B cell (primary cell): ENCODE data around the gene CACNB2. TPM values are rescaled to one million over a fixed set of nuclear protein-coding genes. Genes with fewer than 3 reads are reported as not detected.

ENCODE experiments used
- ATAC-seq: fragments of 200-7000 bp; cut with Tn5 transposase; one replicate; pipeline ENCODE4 v1.10.0; 2021; ENCODE audit warnings: low read depth, mild to moderate bottlenecking, moderate number of reproducible peaks, moderate library complexity
- CTCF ChIA-PET: fragments of 350-600 bp; sonication (Branson Sonifier 250); formaldehyde crosslinking; loops from one replicate; lab custom pipeline; 2021; ENCODE audit warnings: antibody characterized with exemption, inconsistent platforms; lab: Charles Lee
- POLR2A ChIA-PET: fragments of 350-600 bp; sonication (Branson Sonifier 250); formaldehyde crosslinking; loops from one replicate; lab custom pipeline; 2021; ENCODE audit warnings: antibody characterized with exemption; lab: Charles Lee
- DNase-seq: peaks from one replicate; pipeline ENCODE4 v3.0.0; 2013
- H2AFZ ChIP-seq: 2 replicates; pipeline ENCODE4 v1.6.1; 2012; ENCODE audit warnings: mild to moderate bottlenecking, low read depth, low read length; ENCODE audit not compliant: insufficient read depth, poor library complexity, severe bottlenecking
- H3K27ac ChIP-seq, 2 donors: 1 replicate in 1 of 2; 2 replicates in 1 of 2; pipeline ENCODE4 v1.5.1; 2012 to 2013; ENCODE audit warnings: low read length in 2 of 2, mild to moderate bottlenecking in 2 of 2, moderate library complexity in 1 of 2
- H3K27me3 ChIP-seq, 4 experiments: fragments of 200-600 bp in 1 of 4; sonication (generic) in 1 of 4; replicated peaks in 1 of 4; 1 replicate in 2 of 4; 2 replicates in 2 of 4; pipeline versions ENCODE4 v1.6.1 to v1.7.0; 2013 to 2016; ENCODE audit warnings: low read length in 3 of 4, mild to moderate bottlenecking in 2 of 4, mixed read lengths in 1 of 4, moderate library complexity in 1 of 4; ENCODE audit not compliant: insufficient read depth in 4 of 4, control insufficient read depth in 3 of 4; ENCODE audit errors: control extremely low read depth in 1 of 4
- H3K36me3 ChIP-seq, 2 experiments: replicated peaks in 1 of 2; 1 replicate in 1 of 2; 2 replicates in 1 of 2; pipeline versions ENCODE4 v1.6.1 to v1.7.1; 2013; ENCODE audit warnings: low read length in 1 of 2; ENCODE audit not compliant: insufficient read depth in 2 of 2, control insufficient read depth in 1 of 2; ENCODE audit errors: control extremely low read depth in 1 of 2, extremely low read depth in 1 of 2
- H3K4me1 ChIP-seq, 2 donors: fragments of 200-600 bp in 1 of 2; sonication (generic) in 1 of 2; 1 replicate in 1 of 2; 2 replicates in 1 of 2; pipeline versions ENCODE4 v1.5.1 to v1.6.1; 2013 to 2017; ENCODE audit warnings: low read length in 2 of 2; ENCODE audit not compliant: control insufficient read depth in 2 of 2, insufficient read depth in 2 of 2
- H3K4me2 ChIP-seq: replicated peaks from 2 replicates; pipeline ENCODE3; 2012; ENCODE audit warnings: mild to moderate bottlenecking, low read depth, low read length; ENCODE audit not compliant: poor library complexity, severe bottlenecking
- H3K4me3 ChIP-seq, 5 experiments: fragments of 200-600 bp in 1 of 5; sonication (generic) in 1 of 5; 1 replicate in 3 of 5; 2 replicates in 2 of 5; pipeline versions ENCODE4 v1.5.1 to v1.7.0; 2011 to 2016; ENCODE audit warnings: low read length in 4 of 5, mild to moderate bottlenecking in 4 of 5, low read depth in 2 of 5, control low read depth in 1 of 5, moderate library complexity in 1 of 5; ENCODE audit not compliant: insufficient read depth in 1 of 5; ENCODE audit errors: control extremely low read depth in 1 of 5, extremely low read depth in 1 of 5
- H3K79me2 ChIP-seq: fragments of 200-600 bp; sonication (generic); one replicate; pipeline ENCODE4 v1.6.0; 2016; ENCODE audit warnings: low read length; ENCODE audit not compliant: control insufficient read depth, insufficient read depth
- H3K9ac ChIP-seq: fragments of 200-600 bp; sonication (generic); 2 replicates; pipeline ENCODE4 v1.6.1; 2017; ENCODE audit warnings: mild to moderate bottlenecking, low read length, moderate library complexity
- H3K9me3 ChIP-seq, 3 donors: one replicate each; pipeline versions ENCODE4 v1.6.1 to v1.7.1; 2013; ENCODE audit warnings: low read length in 2 of 3; ENCODE audit not compliant: control insufficient read depth in 2 of 3, insufficient read depth in 1 of 3; ENCODE audit errors: control extremely low read depth in 1 of 3
- H4K20me1 ChIP-seq: 2 replicates; pipeline ENCODE4 v1.6.0; 2012; ENCODE audit warnings: mild to moderate bottlenecking, low read length; ENCODE audit not compliant: insufficient read depth, control insufficient read depth, poor library complexity, severe bottlenecking
- H3K27ac Mint-ChIP-seq: one replicate; pipeline ENCODE4 v1.8.0; 2021; ENCODE audit warnings: mixed read lengths
- H3K27me3 Mint-ChIP-seq: one replicate; pipeline ENCODE4 v1.8.0; 2021; ENCODE audit warnings: mixed read lengths
- H3K4me1 Mint-ChIP-seq: one replicate; pipeline ENCODE4 v1.8.0; 2021; ENCODE audit warnings: mixed read lengths
- H3K4me3 Mint-ChIP-seq: one replicate; pipeline ENCODE4 v1.8.0; 2021; ENCODE audit warnings: mixed read lengths
- H3K9me3 Mint-ChIP-seq: one replicate; pipeline ENCODE4 v1.8.0; 2022; ENCODE audit warnings: mixed read lengths; ENCODE audit not compliant: insufficient read depth
- EZH2 ChIP-seq: IDR thresholded peaks from 2 replicates; pipeline ENCODE4 v1.6.1; 2012; ENCODE audit warnings: borderline replicate concordance, low read depth, mild to moderate bottlenecking, moderate library complexity, low read length; ENCODE audit not compliant: insufficient read depth, poor library complexity, severe bottlenecking
- WGBS: methylation state at CpG from one replicate; pipeline ENCODE4 v1.1.5; 2013; ENCODE audit warnings: missing lambda C conversion rate; ENCODE audit not compliant: insufficient coverage; 5-methylcytosine and 5-hydroxymethylcytosine counted together
- intact Hi-C: fragments of 100-400 bp; cut with micrococcal nuclease; formaldehyde crosslinking; loops from one replicate; pipeline ENCODE4 v1.10.0; 2022
- polyA plus RNA-seq: library from polyadenylated mRNA; depleted of rRNA; stranded (reverse); fragments of >200 nt; gene quantifications from 2 replicates; pipeline ENCODE4 v1.2.3, GENCODE V29; 2012
- total RNA-seq, 2 donors: library from RNA; stranded (reverse); fragments of 120-200 nt in 1 of 2; gene quantifications; 1 replicate in 1 of 2; 2 replicates in 1 of 2; pipeline versions ENCODE4 v1.2.3 to v1.2.4, GENCODE V29; 2013 to 2022
- TF ChIP-seq, protein P1 (sequence below): fragments of 200-600 bp; IDR thresholded peaks from one replicate; pipeline ENCODE4 v1.8.0; 2022; ENCODE audit warnings: antibody characterized with exemption, mild to moderate bottlenecking

Gene CACNB2
- total and polyA plus RNA-seq, 2 donors (not counting 1 experiment from before 2014, with no cell fraction given): not detected

DNA sequence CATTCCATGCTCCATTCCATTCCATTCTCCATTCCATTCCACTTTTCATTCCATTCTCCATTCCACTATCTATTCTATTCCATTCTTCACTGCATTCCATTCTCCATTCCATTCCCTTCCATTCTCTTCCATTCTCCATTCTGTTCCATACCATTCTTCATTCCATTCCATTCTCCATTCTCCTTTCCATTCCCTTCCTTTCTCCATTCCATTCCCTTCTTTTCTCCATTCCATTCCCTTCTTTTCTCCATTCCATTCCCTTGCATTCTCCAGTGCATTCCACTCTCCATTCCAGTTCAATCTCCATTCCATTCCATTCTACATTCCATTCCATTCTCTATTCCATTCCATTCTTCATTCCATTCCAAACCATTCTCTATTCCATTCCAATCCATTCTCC, 430.9 kb downstream of the CACNB2 start:
- H3K4me1 ChIP-seq: no peaks in the 10 kb centered on the region
- no peak for ATAC-seq
- no peak overlapping the region for H3K27ac Mint-ChIP-seq
- TF ChIP-seq, protein P1, sequence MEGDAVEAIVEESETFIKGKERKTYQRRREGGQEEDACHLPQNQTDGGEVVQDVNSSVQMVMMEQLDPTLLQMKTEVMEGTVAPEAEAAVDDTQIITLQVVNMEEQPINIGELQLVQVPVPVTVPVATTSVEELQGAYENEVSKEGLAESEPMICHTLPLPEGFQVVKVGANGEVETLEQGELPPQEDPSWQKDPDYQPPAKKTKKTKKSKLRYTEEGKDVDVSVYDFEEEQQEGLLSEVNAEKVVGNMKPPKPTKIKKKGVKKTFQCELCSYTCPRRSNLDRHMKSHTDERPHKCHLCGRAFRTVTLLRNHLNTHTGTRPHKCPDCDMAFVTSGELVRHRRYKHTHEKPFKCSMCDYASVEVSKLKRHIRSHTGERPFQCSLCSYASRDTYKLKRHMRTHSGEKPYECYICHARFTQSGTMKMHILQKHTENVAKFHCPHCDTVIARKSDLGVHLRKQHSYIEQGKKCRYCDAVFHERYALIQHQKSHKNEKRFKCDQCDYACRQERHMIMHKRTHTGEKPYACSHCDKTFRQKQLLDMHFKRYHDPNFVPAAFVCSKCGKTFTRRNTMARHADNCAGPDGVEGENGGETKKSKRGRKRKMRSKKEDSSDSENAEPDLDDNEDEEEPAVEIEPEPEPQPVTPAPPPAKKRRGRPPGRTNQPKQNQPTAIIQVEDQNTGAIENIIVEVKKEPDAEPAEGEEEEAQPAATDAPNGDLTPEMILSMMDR: no peak
- no peak for TF ChIP-seq EZH2
- H3K27ac ChIP-seq: no peak overlapping the region
- H3K9ac ChIP-seq: no peak overlapping the region
- no peaks in the 10 kb centered on the region for H3K27me3 ChIP-seq
- no peak overlapping the region for H2AFZ ChIP-seq
- peaks cover 5 to 56% (median 12%) of the 10 kb centered on the region in 3 donors for H3K9me3 ChIP-seq
- H3K4me3 ChIP-seq: no peak overlapping the region
- H3K79me2 ChIP-seq: no peaks in the 10 kb centered on the region
- H3K4me2 ChIP-seq: no peak overlapping the region
- H3K36me3 ChIP-seq: no peaks in the 10 kb centered on the region
- ChIA-PET CTCF (no interaction called here), POLR2A (no interaction called here)
- H3K4me1 Mint-ChIP-seq: no peaks in the 10 kb centered on the region
- no peaks in the 10 kb centered on the region for H3K9me3 Mint-ChIP-seq
- intact Hi-C loops: no loop called here
- no peak overlapping the region for H3K4me3 Mint-ChIP-seq
- DNase-seq: no peak
- no peaks in the 10 kb centered on the region for H4K20me1 ChIP-seq
- no peaks in the 10 kb centered on the region for H3K27me3 Mint-ChIP-seq

DNA sequence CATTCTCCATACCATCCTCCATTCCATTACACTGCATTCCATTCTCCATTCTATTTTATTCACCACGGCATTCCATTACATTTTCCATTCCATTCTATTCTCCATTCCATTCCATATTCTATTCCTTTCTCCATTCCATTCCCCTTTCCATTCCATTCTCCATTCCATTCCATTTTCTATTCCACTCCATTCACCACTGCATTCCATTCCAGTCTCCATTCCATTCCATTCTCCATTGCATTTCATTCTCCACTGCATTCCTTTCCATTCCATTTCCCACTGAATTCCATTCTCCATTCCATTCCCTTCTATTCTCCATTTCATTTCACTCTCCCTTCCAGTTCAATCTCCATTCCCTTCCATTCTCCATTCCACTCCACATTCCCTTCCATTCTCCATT, 431.6 kb downstream of the CACNB2 start:
- H3K36me3 ChIP-seq: no peaks in the 10 kb centered on the region
- Mint-ChIP-seq H3K4me3 (no peak overlapping the region), H3K4me1 (no peaks in the 10 kb centered on the region), H3K27ac (no peak overlapping the region), H3K27me3 (no peaks in the 10 kb centered on the region), H3K9me3 (no peaks in the 10 kb centered on the region)
- H2AFZ ChIP-seq: no peak overlapping the region
- H3K27ac ChIP-seq: no peak overlapping the region
- DNase-seq (no peak), ATAC-seq (no peak)
- no peak overlapping the region for H3K4me3 ChIP-seq
- no peak for TF ChIP-seq EZH2
- TF ChIP-seq, protein P1: no peak
- CTCF ChIA-PET: no interaction called here
- POLR2A ChIA-PET: no interaction called here
- no peaks in the 10 kb centered on the region for H4K20me1 ChIP-seq
- H3K27me3 ChIP-seq: no peaks in the 10 kb centered on the region
- intact Hi-C loops: no loop called here
- no peaks in the 10 kb centered on the region for H3K79me2 ChIP-seq
- no peaks in the 10 kb centered on the region for H3K4me1 ChIP-seq
- 100% methylated on average over 1 of the region's 1 CpG for WGBS
- H3K4me2 ChIP-seq: no peak overlapping the region
- no peak overlapping the region for H3K9ac ChIP-seq
- peaks cover under 1 to 49% (median 10%) of the 10 kb centered on the region in 3 donors for H3K9me3 ChIP-seq
